Activated gamma-delta T cell (primary cell): ENCODE data around the gene NUCKS1.
A peak's percentile ranks its signal among the peaks of the same experiment; 100 is the strongest.

Experiments used
- DNase-seq: peaks from one replicate; lab custom pipeline; 2025; lab: John Stamatoyannopoulos, UW
- total RNA-seq, 2 donors: gene quantifications; one replicate each; lab custom pipeline; 2026; lab: John Stamatoyannopoulos, UW

NUCKS1 gene, protein sequence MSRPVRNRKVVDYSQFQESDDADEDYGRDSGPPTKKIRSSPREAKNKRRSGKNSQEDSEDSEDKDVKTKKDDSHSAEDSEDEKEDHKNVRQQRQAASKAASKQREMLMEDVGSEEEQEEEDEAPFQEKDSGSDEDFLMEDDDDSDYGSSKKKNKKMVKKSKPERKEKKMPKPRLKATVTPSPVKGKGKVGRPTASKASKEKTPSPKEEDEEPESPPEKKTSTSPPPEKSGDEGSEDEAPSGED
- 279 to 317 reads per million in 2 donors for total RNA-seq

DNA sequence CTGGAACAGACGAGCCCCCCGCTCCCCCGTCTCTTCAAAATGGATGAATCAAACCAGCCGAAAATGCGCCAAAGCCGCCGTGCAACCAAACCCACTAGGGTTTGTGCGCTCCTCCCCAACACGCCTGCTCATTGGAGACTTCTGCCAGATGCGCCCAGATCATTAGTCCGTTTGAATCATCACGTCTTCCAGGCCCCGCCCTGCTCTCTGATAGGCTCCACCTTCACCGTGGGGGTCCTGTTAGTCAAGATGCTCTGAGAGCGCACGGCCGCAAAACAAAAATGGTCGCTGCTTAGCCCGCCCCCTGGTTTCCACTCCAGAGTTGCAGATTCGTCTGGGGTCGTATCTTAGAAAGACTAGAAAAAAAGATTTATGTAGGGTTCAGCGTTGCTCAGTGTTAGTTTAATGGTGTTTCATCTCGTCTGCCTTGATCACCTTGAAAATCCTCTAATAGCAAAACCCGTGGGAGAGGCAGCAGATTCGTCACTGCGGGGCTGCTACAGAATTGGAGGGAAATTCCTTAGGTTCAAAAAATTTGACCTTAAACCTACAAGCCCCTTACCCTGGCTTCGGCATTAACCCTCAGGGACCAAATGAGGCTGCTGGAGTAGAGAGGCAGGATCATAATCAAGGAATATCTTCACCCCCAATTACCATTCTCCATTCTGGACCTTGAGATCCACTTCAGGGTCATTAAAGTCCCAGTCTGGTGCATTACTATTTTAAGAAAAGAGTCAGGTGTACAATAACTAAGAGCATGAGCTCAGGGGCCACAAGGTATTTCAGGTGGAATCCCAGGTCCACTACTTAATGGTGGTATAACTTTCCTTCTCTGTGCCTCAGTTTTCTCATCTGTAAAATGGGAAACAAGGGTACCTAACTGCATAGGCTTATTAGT is at the start of gene NUCKS1:
Gene NUCKS1, minus strand, starts transcription at position 45 of the 898 bp plus-strand sequence. CDS start 209 bp downstream, outside the sequence.
- peak; percentile 46 for DNase-seq

DNA sequence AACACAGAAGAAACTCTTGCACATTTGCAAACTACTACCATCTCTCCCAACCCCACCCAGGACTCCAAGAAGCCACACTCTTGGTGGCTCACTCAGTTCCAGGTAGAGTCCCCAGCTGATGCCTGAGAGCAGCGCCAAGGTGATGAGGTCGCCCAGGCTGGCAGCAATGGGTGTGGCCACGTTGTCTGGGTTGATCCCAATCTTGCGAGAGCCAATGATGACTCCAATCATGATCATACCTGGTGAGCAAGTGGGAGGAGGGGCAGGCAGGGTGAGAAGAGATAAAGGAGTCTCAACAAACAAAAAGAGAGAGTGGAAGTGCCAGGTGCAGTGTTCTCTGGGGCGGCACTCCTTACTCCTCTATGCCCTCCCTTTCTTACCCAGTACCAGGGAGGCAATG is 48.6 kb upstream of the NUCKS1 start:
- no peak for DNase-seq

DNA sequence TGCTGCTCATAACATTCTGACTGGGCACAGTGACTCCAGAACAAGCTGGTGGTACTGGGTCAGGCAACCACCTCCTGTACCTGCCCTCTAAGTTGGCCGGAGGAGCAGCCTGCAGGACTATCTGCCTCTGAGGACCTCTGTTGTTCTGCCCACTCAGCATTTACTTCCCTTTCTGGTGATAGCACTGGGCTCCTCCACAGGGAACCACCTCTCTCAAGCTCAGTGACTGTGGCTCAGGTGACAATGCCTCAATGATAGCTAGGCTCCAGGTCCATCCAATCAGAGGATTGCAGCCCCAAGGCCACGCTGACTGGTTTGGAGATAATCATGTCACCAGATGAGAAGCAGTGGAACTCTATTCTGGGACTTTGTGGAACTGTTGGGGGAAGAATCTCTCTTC is 47.2 kb upstream of the NUCKS1 start:
- DNase-seq: no peak

DNA sequence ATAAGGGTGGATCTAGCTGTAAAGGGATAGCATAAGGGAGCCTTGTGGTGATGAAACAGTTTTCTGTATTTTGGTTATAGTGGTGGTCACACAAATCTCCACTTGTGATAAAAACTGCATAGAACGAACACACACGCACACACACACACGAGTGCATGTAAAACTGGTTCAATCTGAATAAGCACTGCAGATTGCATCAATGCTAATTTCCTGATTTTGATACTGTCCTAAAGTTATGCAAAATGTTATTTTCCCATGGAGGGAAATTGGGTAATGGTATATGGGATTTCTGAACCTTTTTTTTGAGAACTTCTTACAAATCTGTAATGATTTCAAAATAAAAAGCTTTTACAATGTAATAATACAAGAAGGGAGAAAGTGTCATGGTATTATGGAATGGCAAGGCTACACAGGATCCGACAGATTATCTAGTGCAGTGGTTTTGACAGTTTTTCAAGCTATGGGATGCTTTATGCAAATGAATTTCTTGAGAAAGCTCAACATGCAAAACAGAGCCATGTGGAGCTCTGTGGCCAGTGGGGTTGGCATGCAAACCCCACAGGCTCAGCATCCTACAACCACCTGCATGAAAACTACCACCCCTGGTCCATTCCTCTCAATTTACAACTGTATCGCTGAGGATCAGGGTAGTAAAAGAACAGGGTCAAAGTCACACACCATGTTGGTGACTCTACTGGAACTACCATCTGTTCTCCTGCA is 44.2 kb upstream of the NUCKS1 start:
- DNase-seq: no peak

DNA sequence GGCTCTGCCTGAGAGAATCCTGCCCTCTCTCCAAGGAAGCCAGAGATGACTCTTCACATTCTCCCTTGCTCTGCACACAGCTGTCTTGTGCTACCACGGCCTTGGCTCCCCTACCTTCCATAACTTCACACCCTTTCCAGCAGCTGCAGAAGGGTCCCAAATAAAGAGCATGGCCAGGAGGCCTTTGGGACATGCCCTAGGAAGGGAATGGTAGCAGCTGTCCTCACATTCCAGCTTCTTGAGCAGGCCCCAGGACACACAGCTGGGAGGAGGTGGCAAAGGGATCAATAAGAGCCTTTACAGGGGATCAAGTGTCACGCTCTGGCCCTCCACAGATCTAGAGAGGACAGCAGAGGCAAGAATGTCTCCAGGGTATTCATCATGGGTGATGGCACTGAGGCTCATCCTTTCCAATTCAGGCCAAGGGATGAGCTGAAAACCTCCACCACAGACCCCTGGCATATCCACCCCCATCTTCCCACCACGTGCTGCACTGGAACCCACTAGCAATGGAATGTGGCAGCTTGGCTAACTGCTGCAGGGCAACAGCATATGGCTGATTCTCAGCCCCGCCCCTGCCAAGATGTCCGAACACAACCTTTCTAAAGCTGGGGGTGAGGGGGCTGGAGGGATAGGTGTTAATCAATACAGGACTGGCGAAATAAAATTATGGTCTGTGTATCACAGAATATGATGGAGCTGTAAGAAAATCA is 43.1 kb upstream of the NUCKS1 start:
- no peak for DNase-seq

DNA sequence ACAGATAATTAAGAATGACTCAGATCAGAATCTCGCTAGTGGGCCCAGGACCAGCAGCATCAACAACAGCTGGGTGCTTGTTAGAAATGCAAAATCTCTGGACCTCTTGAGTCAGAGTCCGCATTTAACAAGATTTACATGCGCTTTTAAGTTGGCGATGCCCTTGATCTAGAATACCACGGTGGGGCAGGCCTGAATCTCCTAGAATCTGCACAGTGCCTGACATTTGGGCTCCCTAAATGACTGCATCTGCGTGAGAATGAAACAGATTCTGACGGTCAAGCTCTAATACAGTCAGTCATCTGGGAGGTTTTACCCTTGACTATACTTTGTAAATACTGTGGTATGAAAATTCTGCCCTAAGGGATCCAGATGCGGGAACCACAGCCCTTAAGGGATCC is 42.5 kb upstream of the NUCKS1 start:
- no peak for DNase-seq

DNA sequence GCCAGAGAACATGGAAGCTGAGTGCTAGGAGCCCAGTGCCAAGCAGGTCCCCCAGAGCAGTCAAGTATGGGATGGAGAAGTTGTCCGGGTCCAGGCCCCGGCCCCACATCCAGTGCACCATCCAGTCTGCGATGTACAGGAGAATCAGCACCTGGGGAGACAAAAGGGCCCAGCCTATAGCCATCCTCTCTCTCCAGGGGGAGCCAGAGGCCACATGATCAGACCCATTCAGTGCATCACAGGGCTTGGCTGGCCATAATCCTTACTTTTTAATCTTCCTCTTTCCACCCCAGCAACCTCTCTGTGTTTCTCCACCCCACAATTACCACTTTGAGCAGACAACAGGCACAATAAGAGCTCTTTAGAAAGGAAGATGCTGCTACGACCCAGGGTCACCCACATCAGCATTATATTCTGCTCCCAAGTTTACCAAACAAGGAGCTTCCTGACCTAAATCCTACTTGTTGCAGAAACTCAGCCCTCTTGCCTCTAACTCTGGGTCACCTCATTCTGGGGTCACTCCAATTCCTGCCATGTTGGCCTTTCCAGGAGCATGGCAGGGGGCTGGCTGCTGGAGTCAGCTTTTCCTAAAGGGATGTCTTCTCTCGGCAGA is 41.7 kb upstream of the NUCKS1 start:
- no peak for DNase-seq

DNA sequence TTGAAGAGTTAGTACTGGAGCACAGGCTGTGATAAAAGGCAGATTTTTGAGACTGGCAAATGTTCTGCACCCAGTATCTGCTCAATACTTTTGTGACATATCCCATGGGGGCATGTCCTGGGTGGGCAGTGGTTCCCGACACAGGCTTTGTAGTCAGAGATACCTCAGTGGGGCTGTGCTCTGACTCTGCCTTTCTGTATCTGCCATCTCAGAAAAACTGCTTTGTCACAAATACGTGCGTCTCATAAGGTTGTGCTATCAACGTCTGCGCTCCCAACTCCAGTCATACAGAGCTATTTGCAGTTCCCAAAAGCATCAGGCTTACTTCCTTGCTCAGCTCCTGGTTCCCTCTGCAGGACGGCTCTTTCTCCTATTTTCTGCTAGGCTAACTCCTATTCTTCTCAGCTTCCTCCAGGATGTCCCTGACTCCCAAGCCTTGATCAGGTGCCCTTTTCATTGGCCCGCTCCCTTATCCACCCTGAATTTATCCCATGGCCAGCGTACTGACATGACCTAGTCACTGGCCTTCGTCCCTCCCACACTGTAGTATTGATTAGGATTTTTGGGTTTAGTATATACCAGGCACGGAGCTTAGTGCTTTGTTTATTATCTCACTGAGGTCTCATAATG is 37.4 kb upstream of the NUCKS1 start:
- DNase-seq: no peak

DNA sequence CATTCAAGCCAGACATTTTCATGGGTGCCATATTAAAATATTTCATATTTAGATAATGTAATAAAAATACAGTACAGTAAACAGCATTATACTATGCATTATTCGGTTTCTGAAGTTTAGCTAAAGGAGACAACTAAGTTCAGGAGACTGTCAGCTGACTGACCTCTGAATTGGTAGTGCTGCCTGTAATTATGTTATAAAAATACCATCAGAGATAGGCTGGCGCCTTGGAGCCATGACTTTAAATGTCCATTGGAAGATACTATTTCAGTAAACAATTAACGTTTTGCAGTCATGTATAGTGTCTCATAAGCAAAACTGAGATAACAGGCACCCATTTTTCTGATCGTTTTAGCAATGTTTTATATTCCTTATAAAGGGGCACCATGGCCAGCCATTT is 36.6 kb upstream of the NUCKS1 start:
- no peak for DNase-seq

DNA sequence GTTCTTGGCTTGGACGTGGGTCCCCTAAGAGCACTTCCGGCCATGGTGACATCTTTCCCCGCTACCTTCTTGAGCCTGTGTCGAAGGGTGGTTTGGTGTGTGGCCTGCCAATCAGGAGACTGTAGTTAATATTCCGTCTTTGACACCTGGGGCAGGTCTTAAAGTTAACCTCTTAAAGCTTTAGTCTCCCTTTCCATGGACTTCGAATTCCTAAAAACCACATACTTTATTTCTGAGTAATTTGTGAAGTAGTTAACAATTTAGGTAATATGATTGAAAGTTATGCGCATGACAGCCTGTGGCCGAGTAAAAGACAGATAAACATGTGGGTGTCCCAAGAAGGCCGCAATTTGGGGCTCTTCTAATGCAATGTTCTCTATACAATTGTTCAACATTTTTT is 35.5 kb upstream of the NUCKS1 start:
- no peak for DNase-seq

DNA sequence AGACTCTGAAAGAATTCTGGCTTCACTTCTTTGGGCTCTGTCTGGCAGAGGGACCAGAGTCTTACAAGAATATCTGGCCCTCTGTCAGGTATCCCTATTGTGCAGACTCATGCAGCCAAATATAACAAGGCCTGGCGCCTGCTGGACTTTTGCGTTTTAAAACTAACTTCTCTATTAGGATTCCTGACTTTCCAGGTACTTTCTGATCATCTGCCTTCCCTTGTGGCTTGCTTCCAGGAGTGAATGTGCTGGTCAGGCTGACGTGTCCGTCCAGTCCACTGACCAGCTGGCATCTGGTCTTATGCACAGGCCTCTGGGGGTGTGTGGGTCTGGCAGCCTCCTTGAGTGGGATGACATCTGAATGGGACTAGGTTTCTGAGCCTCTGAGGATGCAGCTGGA is 33.9 kb upstream of the NUCKS1 start:
- DNase-seq: no peak

DNA sequence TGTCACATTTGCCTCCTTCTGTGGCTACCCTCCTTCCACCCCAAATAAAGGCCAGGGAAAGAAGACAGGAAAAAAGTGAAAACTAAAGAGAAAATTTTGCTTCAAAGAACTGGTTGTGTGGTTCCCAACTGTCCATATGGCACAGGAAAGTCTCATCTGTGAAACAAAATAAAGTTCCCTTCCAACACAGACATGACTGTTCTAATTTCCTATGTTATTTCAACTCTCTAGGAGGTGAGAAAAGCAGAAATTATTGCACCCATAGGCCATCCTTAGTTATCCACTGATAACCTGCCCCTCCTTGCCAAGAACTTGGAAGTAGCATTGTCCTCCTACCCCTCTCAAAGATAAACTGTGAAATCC is 33.4 kb upstream of the NUCKS1 start:
- no peak for DNase-seq

DNA sequence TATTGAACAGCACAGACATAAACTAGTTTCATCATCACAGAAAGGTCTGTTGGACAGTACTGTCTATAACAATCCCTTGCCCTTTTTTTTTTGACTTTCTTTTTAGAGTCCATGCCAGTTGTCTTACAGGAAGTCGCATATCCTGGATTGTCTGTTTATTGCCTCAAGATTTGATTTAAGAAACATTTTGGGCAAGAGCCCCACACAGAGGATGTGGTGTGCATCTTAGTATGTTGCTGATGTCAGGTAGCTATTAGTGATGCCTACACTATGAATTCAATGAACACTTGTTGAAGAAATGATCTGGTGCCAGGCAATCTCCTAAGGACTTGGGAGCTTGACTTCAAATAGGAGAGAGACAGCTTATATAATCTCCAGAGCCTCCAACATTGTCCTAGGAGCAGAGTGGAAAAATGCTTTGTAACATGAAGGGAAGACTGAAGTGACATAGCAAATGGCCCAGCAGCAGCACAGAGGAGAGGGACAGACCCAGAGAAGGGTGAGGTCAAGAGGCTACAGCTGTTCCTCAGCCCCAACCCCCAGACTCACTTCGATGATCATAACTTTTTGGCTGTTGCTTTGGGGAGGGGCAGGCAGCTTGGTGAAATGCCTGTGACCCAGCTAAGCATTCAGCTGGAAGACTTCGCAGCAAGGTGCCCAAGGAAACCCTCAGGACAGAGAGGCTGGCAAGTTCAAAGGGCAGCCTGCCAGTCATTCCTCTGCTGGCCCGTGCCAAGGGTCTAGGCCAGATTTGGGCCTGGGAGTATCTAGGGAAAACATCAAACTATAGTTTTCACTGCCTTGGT is 32.8 kb upstream of the NUCKS1 start:
- no peak for DNase-seq

DNA sequence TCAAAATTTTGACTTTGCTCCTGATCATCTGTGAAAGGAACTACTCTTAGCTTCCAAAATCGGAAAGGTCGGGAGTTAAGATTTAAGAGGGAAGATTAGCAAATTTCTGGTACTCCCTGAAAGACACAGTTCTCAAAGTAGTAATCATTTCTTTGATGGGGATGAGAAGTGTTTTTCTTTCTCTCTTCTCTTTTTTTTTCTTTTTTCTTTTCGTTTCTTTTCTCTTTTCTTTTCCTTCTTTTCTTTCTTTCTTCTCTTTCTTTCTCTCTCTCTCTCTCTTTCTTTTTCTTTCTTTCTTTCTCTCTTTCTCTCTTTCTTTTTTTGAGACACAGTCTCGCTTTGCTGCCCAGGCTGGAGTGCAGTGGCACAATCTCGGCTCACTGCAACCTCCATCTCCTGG is 30.4 kb upstream of the NUCKS1 start:
- no peak for DNase-seq

DNA sequence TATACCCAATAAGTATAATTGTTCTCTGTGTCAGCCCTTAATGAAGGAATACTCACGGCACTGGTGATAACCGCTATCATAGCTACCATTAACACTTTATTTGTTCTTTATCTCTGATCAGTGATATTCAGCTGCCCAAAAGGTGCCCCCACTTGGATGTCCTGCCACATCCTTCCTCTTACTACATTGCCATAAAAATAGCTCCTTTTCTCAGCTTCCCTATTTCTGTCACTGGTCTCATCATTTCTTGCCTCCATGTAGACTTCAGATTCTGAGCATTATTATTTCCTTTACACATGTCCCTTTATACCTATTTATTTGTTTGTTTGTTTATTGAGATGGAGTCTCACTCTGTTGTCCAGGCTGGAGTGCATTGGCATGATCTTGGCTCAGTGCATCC is 28.0 kb upstream of the NUCKS1 start:
- no peak for DNase-seq

DNA sequence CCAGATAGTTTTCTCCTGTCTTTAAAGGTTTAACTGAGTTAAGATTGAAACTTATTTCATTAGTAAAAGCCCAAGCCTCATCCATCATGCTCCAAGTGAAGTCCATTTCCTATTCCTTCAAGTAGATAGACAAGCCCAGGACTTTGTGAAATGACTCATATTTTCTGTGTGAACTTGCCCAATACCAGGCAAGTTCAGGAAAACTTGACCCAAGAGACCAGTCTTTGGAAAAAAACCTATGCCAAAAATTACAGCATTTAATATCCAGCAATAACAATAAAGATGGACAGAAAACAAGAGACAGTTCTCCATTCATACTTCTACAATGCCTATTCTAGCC is 25.7 kb upstream of the NUCKS1 start:
- no peak for DNase-seq

DNA sequence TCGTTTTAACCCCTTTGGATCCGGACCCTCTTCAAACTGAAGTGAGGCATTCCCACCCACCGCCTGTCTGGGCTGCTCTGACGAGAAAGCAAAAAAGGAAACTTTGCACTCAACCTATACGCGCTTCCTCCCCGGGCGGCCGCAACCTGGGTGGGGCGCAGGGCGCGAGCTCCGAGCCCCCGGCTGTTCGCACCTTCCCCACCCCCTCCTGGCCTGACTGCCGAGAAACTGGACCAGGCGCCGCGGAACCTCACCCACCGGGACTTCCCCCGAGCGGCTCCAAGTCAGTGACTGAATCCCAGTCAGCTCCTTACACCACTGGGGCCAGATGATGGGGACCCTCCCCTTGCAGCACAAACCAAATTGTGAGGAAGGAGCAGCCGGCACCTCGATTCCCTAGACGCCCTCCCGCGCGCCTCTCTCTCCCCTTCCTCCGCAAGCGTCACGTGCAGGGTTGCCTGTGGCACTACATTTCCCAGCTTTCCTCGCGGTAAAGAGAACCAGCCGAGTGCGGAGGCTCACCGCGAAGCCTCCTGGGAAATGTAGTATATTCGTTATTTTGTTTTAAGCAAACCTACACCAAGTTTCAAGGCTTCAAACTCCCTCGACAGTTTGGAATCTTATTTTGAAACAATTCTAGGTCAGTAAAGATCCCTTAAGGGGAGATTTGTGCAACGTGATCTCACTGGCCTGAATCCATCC is 25.2 kb upstream of the NUCKS1 start, which contains the start of gene RAB29:
Gene RAB29, minus strand, starts transcription at position 468 of the 702 bp plus-strand sequence. CDS start 526 bp downstream, outside the sequence.
- DNase-seq: peak; percentile 78

DNA sequence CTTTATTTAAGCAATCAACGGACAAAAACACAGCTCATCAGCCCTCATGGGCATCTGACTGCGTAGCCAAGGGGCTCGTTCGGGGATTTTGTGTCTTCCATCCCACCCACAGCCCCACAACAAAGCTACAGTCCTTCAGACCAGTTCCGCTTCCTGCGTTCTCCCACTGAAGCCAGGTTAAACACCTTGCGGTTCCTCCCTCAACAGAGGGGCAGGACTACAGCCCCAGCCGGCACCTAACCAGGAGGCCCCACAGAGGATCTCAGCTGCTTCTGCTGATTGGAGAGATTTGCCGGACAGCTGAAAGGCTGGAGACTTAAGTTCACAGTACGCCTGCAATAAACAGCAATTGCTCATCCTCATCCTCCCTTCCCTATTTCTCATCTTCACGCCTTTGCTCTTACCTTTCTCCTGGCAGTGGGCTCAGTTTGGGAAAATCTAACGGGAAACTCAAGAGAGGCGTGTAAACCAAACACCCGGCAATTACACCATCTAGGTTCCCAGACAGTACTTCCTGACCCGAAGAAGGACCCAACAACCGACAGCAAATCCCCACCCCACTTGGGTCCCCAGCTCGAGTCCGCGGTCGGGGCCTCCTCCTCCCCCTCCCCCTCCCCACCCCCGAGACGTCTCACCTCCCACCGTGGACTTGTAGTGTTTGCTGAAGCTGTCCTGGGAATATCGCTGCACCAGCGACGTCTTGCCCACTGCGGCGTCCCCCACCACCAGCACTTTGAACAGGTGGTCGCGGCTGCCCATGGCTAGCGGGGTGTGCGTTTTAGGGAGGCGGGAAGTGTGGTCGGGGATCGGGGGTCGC is 24.4 kb upstream of the NUCKS1 start:
- peak; percentile 44 for DNase-seq

DNA sequence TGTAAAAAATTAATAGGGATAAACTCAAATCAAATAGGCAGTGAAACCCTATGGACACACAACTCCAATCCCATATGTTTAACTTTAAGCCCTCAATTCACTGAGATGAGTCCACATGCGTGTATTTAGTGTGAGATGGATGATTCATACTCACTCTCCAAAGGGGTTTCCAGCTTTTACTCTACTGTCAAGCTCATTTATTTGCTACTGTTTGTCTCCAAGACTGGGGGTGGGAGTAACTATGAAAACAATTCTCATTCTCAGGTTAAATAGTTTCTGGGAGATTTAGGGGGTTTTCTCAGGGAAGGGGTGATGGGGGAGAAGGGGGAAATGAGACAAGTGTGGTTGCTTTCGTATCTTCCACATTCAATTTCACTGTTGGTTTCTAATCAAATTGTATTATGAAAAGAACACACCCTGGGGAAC is 22.6 kb upstream of the NUCKS1 start:
- no peak for DNase-seq
